Measurements from ENCODE around the gene BNIPL. TPM values are rescaled to one million over a fixed set of nuclear protein-coding genes. Genes with fewer than 3 reads are reported as not detected.

Gene BNIPL
- polyA plus RNA-seq, 2 donors, result 111 to 159 TPM

- H3K9me3 ChIP-seq (ENCODE audit: control insufficient read depth in 2 of 2, insufficient read depth in 1 of 2, low read depth in 1 of 2, low read length in 1 of 2), result no peaks in the 10 kb centered on the region
- no peaks in the 10 kb centered on the region for H3K27me3 ChIP-seq (ENCODE audit: control insufficient read depth in 1 of 2, insufficient read depth in 2 of 2, low read length in 2 of 2)
- H3K36me3 ChIP-seq (ENCODE audit: control insufficient read depth in 2 of 2, insufficient read depth in 2 of 2, low read length in 1 of 2), result peaks cover 0 to 15% of the 10 kb centered on the region in 2 donors
- H3K4me3 ChIP-seq (ENCODE audit: low read depth in 1 of 2, low read length in 2 of 2), result no peak overlapping the region
- H3K27ac ChIP-seq (ENCODE audit: low read depth in 2 of 2, low read length in 1 of 2), result no peak overlapping the region
- no peaks in the 10 kb centered on the region for H3K4me1 ChIP-seq (ENCODE audit: control insufficient read depth in 2 of 2, insufficient read depth in 2 of 2, low read length in 1 of 2)
Observed at GRCh38 chr1:151026460-151026859, 9.9 kb upstream of the BNIPL start.

GRCh38 chr1:151032164-151032563, 4.2 kb upstream of the BNIPL start:
- Histone ChIP-seq H3K36me3 (ENCODE audit: control insufficient read depth in 2 of 2, insufficient read depth in 2 of 2, low read length in 1 of 2) (peaks cover 11 to 12% of the 10 kb centered on the region in 2 donors), H3K4me3 (ENCODE audit: low read depth in 1 of 2, low read length in 2 of 2) (no peak overlapping the region), H3K27me3 (ENCODE audit: control insufficient read depth in 1 of 2, insufficient read depth in 2 of 2, low read length in 2 of 2) (no peaks in the 10 kb centered on the region), H3K9me3 (ENCODE audit: control insufficient read depth in 2 of 2, insufficient read depth in 1 of 2, low read depth in 1 of 2, low read length in 1 of 2) (no peaks in the 10 kb centered on the region), H3K4me1 (ENCODE audit: control insufficient read depth in 2 of 2, insufficient read depth in 2 of 2, low read length in 1 of 2) (peaks cover 0 to 3% of the 10 kb centered on the region in 2 donors), H3K27ac (ENCODE audit: low read depth in 2 of 2, low read length in 1 of 2) (no peak overlapping the region)
- WGBS, 2 donors, result 98% methylated on average over 8 of the region's 8 CpGs

DNA sequence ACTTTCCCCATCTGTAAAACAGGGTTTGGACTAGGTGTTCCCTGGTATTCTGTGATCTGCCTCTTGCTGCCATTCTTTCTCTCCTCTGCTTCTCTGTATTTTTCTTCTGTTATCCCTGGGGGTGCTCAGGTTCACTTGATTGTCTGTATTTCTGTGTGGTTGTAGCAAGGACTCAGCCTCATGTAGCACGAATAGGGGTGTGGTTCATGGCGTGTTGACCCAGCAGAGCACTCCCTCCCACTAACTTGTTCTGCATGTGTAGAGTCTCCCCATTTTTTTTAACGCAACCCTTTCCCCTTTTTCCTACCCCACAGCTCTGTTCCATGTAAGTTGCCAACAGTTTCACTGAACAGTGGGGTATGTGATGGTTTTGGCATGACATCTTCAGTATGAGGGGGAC, 1.2 kb upstream of the BNIPL start:
- whole genome bisulfite sequencing, 2 donors, result 66 to 72% methylated on average over 3 of the region's 3 CpGs
- peaks cover 11 to 12% of the 10 kb centered on the region in 2 donors for H3K36me3 ChIP-seq (ENCODE audit: control insufficient read depth in 2 of 2, insufficient read depth in 2 of 2, low read length in 1 of 2)

DNA sequence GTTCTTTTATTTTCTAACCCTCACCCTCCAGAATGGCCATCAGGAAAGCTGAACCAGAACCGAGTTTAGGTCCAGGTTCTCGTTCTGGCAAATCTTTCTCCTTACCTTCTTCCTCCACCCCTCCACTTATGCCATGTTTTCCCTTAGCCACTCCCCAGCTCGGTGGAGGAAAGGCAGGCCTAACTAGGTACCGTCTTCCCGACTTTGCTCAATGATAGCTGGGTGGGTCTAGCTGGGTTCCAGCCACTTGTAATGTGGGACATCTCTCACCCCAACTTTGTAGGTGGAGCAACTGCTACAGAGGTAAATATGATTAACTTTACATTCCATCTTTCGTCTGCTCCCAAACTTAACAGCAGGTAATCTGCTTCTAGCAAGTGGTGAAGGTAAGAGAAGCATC, 646 bp downstream of the BNIPL start:
- Histone ChIP-seq H3K4me1 (ENCODE audit: control insufficient read depth in 2 of 2, insufficient read depth in 2 of 2, low read length in 1 of 2) (peaks cover 3 to 4% of the 10 kb centered on the region in 2 donors), H3K27ac (ENCODE audit: low read depth in 2 of 2, low read length in 1 of 2) (peak overlapping the region; percentile 82 to 83), H3K36me3 (ENCODE audit: control insufficient read depth in 2 of 2, insufficient read depth in 2 of 2, low read length in 1 of 2) (peaks cover 6 to 11% of the 10 kb centered on the region in 2 donors), H3K9me3 (ENCODE audit: control insufficient read depth in 2 of 2, insufficient read depth in 1 of 2, low read depth in 1 of 2, low read length in 1 of 2) (no peaks in the 10 kb centered on the region), H3K4me3 (ENCODE audit: low read depth in 1 of 2, low read length in 2 of 2) (peak overlapping the region; percentile 24 to 67), H3K27me3 (ENCODE audit: control insufficient read depth in 1 of 2, insufficient read depth in 2 of 2, low read length in 2 of 2) (no peaks in the 10 kb centered on the region)
- 51 to 60% methylated on average over 6 of the region's 6 CpGs for WGBS, 2 donors

More for the DNA sequence above, 1.2 kb upstream of the BNIPL start:
- Histone ChIP-seq H3K9me3 (ENCODE audit: control insufficient read depth in 2 of 2, insufficient read depth in 1 of 2, low read depth in 1 of 2, low read length in 1 of 2) (no peaks in the 10 kb centered on the region), H3K27me3 (ENCODE audit: control insufficient read depth in 1 of 2, insufficient read depth in 2 of 2, low read length in 2 of 2) (no peaks in the 10 kb centered on the region), H3K4me3 (ENCODE audit: low read depth in 1 of 2, low read length in 2 of 2) (no peak overlapping the region), H3K27ac (ENCODE audit: low read depth in 2 of 2, low read length in 1 of 2) (peak overlapping the region; percentile 65 to 85), H3K4me1 (ENCODE audit: control insufficient read depth in 2 of 2, insufficient read depth in 2 of 2, low read length in 1 of 2) (peaks cover 3 to 4% of the 10 kb centered on the region in 2 donors)

DNA sequence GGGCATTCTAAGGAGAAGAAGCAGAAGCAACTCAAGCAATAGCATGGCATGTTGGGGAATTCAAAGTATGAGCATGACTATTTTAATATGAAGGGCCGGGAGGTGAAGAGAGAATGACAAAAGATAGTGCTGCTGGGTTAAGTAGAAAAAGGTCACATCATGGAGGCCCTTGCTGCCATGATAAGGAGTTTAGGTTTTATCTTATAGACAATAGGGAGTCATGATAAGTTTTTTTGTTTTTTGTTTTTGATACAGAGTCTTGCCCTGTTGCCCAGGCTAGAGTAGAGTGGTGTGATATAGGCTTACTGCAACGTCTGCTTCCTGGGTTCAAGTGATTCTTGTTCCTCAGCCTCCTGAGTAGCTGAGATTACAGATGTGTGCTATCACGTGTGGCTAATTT, 3.1 kb downstream of the BNIPL start:
- H3K27me3 ChIP-seq (ENCODE audit: control insufficient read depth in 1 of 2, insufficient read depth in 2 of 2, low read length in 2 of 2), result no peaks in the 10 kb centered on the region
- no peak overlapping the region for H3K27ac ChIP-seq (ENCODE audit: low read depth in 2 of 2, low read length in 1 of 2)
- peaks cover 3 to 12% of the 10 kb centered on the region in 2 donors for H3K36me3 ChIP-seq (ENCODE audit: control insufficient read depth in 2 of 2, insufficient read depth in 2 of 2, low read length in 1 of 2)
- WGBS, 2 donors, result 92% methylated on average over 3 of the region's 3 CpGs
- H3K4me3 ChIP-seq (ENCODE audit: low read depth in 1 of 2, low read length in 2 of 2), result no peak overlapping the region
- H3K9me3 ChIP-seq (ENCODE audit: control insufficient read depth in 2 of 2, insufficient read depth in 1 of 2, low read depth in 1 of 2, low read length in 1 of 2), result no peaks in the 10 kb centered on the region
- H3K4me1 ChIP-seq (ENCODE audit: control insufficient read depth in 2 of 2, insufficient read depth in 2 of 2, low read length in 1 of 2), result peaks cover 3 to 4% of the 10 kb centered on the region in 2 donors

DNA sequence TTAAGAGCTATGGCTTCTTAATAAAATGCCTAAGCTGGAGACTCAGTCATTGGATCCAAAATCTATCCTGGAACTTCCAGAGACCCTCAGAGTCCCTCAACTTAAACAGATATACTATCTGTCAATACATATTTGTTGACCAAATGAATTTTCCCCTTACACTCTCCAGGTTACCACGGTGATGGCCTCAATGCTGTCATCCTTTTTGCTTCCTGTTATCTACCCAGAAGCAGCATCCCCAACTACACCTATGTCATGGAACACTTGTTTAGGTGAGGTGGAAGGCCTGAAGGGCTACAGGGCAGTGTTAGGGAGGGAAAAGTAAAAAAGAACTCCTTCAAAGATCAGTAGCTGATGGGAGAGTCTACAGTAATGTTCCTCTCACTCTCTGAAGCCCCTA, 6.8 kb downstream of the BNIPL start:
- WGBS, 2 donors, result 91 to 92% methylated on average over 1 of the region's 1 CpG
- Histone ChIP-seq H3K36me3 (ENCODE audit: control insufficient read depth in 2 of 2, insufficient read depth in 2 of 2, low read length in 1 of 2) (peaks cover 0 to 13% of the 10 kb centered on the region in 2 donors), H3K4me3 (ENCODE audit: low read depth in 1 of 2, low read length in 2 of 2) (no peak overlapping the region), H3K4me1 (ENCODE audit: control insufficient read depth in 2 of 2, insufficient read depth in 2 of 2, low read length in 1 of 2) (peaks cover 0 to 4% of the 10 kb centered on the region in 2 donors), H3K9me3 (ENCODE audit: control insufficient read depth in 2 of 2, insufficient read depth in 1 of 2, low read depth in 1 of 2, low read length in 1 of 2) (no peaks in the 10 kb centered on the region), H3K27ac (ENCODE audit: low read depth in 2 of 2, low read length in 1 of 2) (no peak overlapping the region), H3K27me3 (ENCODE audit: control insufficient read depth in 1 of 2, insufficient read depth in 2 of 2, low read length in 2 of 2) (no peaks in the 10 kb centered on the region)

GRCh38 chr1:151047591-151047924, 11.2 kb downstream of the BNIPL start, which contains the start of gene C1orf56:
Gene C1orf56 (plus strand): TSS chr1:151047751. CDS start chr1:151047848, 97 bp downstream.
- no peaks in the 10 kb centered on the region for H3K9me3 ChIP-seq (ENCODE audit: control insufficient read depth in 2 of 2, insufficient read depth in 1 of 2, low read depth in 1 of 2, low read length in 1 of 2)
- 0 to 1% methylated on average over 26 to 29 of the region's 29 CpGs for WGBS, 2 donors
- H3K27me3 ChIP-seq (ENCODE audit: control insufficient read depth in 1 of 2, insufficient read depth in 2 of 2, low read length in 2 of 2), result no peaks in the 10 kb centered on the region
- peaks cover 0 to 15% of the 10 kb centered on the region in 2 donors for H3K36me3 ChIP-seq (ENCODE audit: control insufficient read depth in 2 of 2, insufficient read depth in 2 of 2, low read length in 1 of 2)
- peak within 1 kb of the TSS; percentile 76 to 85 for H3K27ac ChIP-seq (ENCODE audit: low read depth in 2 of 2, low read length in 1 of 2)
- peak within 1 kb of the TSS; percentile 53 to 61 for H3K4me3 ChIP-seq (ENCODE audit: low read depth in 1 of 2, low read length in 2 of 2)
- H3K4me1 ChIP-seq (ENCODE audit: control insufficient read depth in 2 of 2, insufficient read depth in 2 of 2, low read length in 1 of 2), result peaks cover 2 to 3% of the 10 kb centered on the region in 2 donors

DNA sequence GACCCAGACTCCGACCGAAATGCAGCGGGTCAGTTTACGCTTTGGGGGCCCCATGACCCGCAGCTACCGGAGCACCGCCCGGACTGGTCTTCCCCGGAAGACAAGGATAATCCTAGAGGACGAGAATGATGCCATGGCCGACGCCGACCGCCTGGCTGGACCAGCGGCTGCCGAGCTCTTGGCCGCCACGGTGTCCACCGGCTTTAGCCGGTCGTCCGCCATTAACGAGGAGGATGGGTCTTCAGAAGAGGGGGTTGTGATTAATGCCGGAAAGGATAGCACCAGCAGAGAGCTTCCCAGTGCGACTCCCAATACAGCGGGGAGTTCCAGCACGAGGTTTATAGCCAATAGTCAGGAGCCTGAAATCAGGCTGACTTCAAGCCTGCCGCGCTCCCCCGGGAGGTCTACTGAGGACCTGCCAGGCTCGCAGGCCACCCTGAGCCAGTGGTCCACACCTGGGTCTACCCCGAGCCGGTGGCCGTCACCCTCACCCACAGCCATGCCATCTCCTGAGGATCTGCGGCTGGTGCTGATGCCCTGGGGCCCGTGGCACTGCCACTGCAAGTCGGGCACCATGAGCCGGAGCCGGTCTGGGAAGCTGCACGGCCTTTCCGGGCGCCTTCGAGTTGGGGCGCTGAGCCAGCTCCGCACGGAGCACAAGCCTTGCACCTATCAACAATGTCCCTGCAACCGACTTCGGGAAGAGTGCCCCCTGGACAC, 11.7 kb downstream of the BNIPL start:
- Histone ChIP-seq H3K27me3 (ENCODE audit: control insufficient read depth in 1 of 2, insufficient read depth in 2 of 2, low read length in 2 of 2) (no peaks in the 10 kb centered on the region), H3K4me3 (ENCODE audit: low read depth in 1 of 2, low read length in 2 of 2) (peak overlapping the region; percentile 53 to 61), H3K27ac (ENCODE audit: low read depth in 2 of 2, low read length in 1 of 2) (peak overlapping the region; percentile 76 to 85), H3K9me3 (ENCODE audit: control insufficient read depth in 2 of 2, insufficient read depth in 1 of 2, low read depth in 1 of 2, low read length in 1 of 2) (no peaks in the 10 kb centered on the region), H3K4me1 (ENCODE audit: control insufficient read depth in 2 of 2, insufficient read depth in 2 of 2, low read length in 1 of 2) (peaks cover 2 to 3% of the 10 kb centered on the region in 2 donors), H3K36me3 (ENCODE audit: control insufficient read depth in 2 of 2, insufficient read depth in 2 of 2, low read length in 1 of 2) (peaks cover 2 to 18% of the 10 kb centered on the region in 2 donors)
- WGBS, 2 donors, result 1 to 2% methylated on average over 47 to 48 of the region's 48 CpGs

GRCh38 chr1:151048645-151049032, 12.3 kb downstream of the BNIPL start:
- Histone ChIP-seq H3K36me3 (ENCODE audit: control insufficient read depth in 2 of 2, insufficient read depth in 2 of 2, low read length in 1 of 2) (peaks cover 3 to 15% of the 10 kb centered on the region in 2 donors), H3K27me3 (ENCODE audit: control insufficient read depth in 1 of 2, insufficient read depth in 2 of 2, low read length in 2 of 2) (no peaks in the 10 kb centered on the region), H3K4me3 (ENCODE audit: low read depth in 1 of 2, low read length in 2 of 2) (peak overlapping the region in 1 of 2 donors; percentile 61), H3K9me3 (ENCODE audit: control insufficient read depth in 2 of 2, insufficient read depth in 1 of 2, low read depth in 1 of 2, low read length in 1 of 2) (no peaks in the 10 kb centered on the region), H3K4me1 (ENCODE audit: control insufficient read depth in 2 of 2, insufficient read depth in 2 of 2, low read length in 1 of 2) (peaks cover 2 to 3% of the 10 kb centered on the region in 2 donors), H3K27ac (ENCODE audit: low read depth in 2 of 2, low read length in 1 of 2) (peak overlapping the region; percentile 44 to 85)
- 11 to 17% methylated on average over 3 of the region's 3 CpGs for WGBS, 2 donors

GRCh38 chr1:151049458-151049857, 13.1 kb downstream of the BNIPL start:
- WGBS, 2 donors, result 78 to 86% methylated on average over 5 of the region's 5 CpGs
- Histone ChIP-seq H3K4me3 (ENCODE audit: low read depth in 1 of 2, low read length in 2 of 2) (no peak overlapping the region), H3K27ac (ENCODE audit: low read depth in 2 of 2, low read length in 1 of 2) (peak overlapping the region in 1 of 2 donors; percentile 53), H3K9me3 (ENCODE audit: control insufficient read depth in 2 of 2, insufficient read depth in 1 of 2, low read depth in 1 of 2, low read length in 1 of 2) (no peaks in the 10 kb centered on the region), H3K36me3 (ENCODE audit: control insufficient read depth in 2 of 2, insufficient read depth in 2 of 2, low read length in 1 of 2) (peaks cover 3 to 20% of the 10 kb centered on the region in 2 donors), H3K27me3 (ENCODE audit: control insufficient read depth in 1 of 2, insufficient read depth in 2 of 2, low read length in 2 of 2) (no peaks in the 10 kb centered on the region), H3K4me1 (ENCODE audit: control insufficient read depth in 2 of 2, insufficient read depth in 2 of 2, low read length in 1 of 2) (peaks cover 2 to 3% of the 10 kb centered on the region in 2 donors)
